Motor neuron (in vitro differentiated cells): Measurements from ENCODE around the gene JAKMIP2. TPM values are rescaled to one million over a fixed set of nuclear protein-coding genes. Genes with fewer than 3 reads are reported as not detected.

Experiments
- ATAC-seq, 8 experiments: fragments of 200-7000 bp; cut with Tn5 transposase; replicated peaks in 6 of 8; 2 replicates each; pipeline ENCODE4 v1.8.0; 2021; ENCODE audit warnings: mild to moderate bottlenecking in 8 of 8, moderate library complexity in 8 of 8
- H3K27ac ChIP-seq, 2 donors: fragments of 250-450 bp; sonication (Bioruptor Pico); 2 replicates each; pipeline ENCODE4 v1.9.0; 2021; ENCODE audit warnings: antibody characterized with exemption in 2 of 2, mild to moderate bottlenecking in 2 of 2, moderate library complexity in 1 of 2
- H3K4me1 ChIP-seq, 2 donors: fragments of 250-450 bp; sonication (Bioruptor Pico); replicated peaks in 1 of 2; 2 replicates each; pipeline ENCODE4 v1.6.1; 2021; ENCODE audit warnings: antibody characterized with exemption in 2 of 2, mild to moderate bottlenecking in 2 of 2, moderate library complexity in 1 of 2
- H3K4me3 ChIP-seq, 5 donors: fragments of 250-450 bp; sonication (Bioruptor Pico); 2 replicates each; pipeline ENCODE4 v1.9.0; 2021; ENCODE audit warnings: antibody characterized with exemption in 5 of 5, mild to moderate bottlenecking in 5 of 5, moderate library complexity in 4 of 5
- WGBS, 10 experiments: fragments of 450-650 bp; shearing (Covaris generic); methylation state at CpG; one replicate each; pipeline ENCODE4 v1.0.0; 2022; 5-methylcytosine and 5-hydroxymethylcytosine counted together
- in situ Hi-C, 9 experiments: fragments of 400-800 bp; cut with MboI; loops; one replicate each; pipeline ENCODE4 v1.15.0; 2021; ENCODE audit warnings: low sequenced_read_pairs in 9 of 9, low pct_unique_long_range_greater_than_20kb in 2 of 9; ENCODE audit not compliant: unreplicated experiment in 9 of 9
- total RNA-seq, 8 experiments: library from RNA; unstranded; fragments of 300-600 nt; gene quantifications; 2 replicates each; pipeline versions ENCODE4 v1.2.3 to v1.2.4, GENCODE V29; 2022

Gene JAKMIP2
- total RNA-seq, 8 experiments from 2014 or later, result 0.36 to 43.3 (median 32.7) TPM

GRCh38 chr5:147685993-147686392, 96.5 kb downstream of the JAKMIP2 start:
- Histone ChIP-seq H3K27ac (no peak overlapping the region), H3K4me1 (peaks cover 11 to 12% of the 10 kb centered on the region in 2 donors), H3K4me3 (no peak overlapping the region)
- 54 to 100% (median 100%) methylated on average over 1 to 2 of the region's 3 CpGs; no CpG with 5 or more reads in 5 of the 10 experiments for WGBS, 10 experiments
- ATAC-seq, result no peak
- in situ Hi-C loops, result no loop called here

GRCh38 chr5:147675168-147675567, 107.4 kb downstream of the JAKMIP2 start:
- H3K27ac ChIP-seq, result no peak overlapping the region
- H3K4me3 ChIP-seq, result no peak overlapping the region
- 0 to 100% (median 89%) methylated on average over 1 to 2 of the region's 2 CpGs for WGBS, 10 experiments
- peaks cover 0 to 5% of the 10 kb centered on the region in 2 donors for H3K4me1 ChIP-seq
- ATAC-seq, result peak in 1 of 8 experiments; percentile 59
- in situ Hi-C loops, result no loop called here

- no peaks in the 10 kb centered on the region for H3K4me1 ChIP-seq
- no peak for ATAC-seq
- no peak overlapping the region for H3K27ac ChIP-seq
- in situ Hi-C loops, result no loop called here
- 0 to 100% (median 92%) methylated on average over 1 to 4 of the region's 4 CpGs for WGBS, 10 experiments
- no peak overlapping the region for H3K4me3 ChIP-seq
These were observed 108.1 kb downstream of the JAKMIP2 start for GRCh38 chr5:147674411-147674810.

GRCh38 chr5:147673791-147674190, 108.7 kb downstream of the JAKMIP2 start:
- WGBS, 10 experiments, result 0 to 92% (median 84%) methylated on average over 1 to 2 of the region's 2 CpGs; no CpG with 5 or more reads in 4 of the 10 experiments
- Histone ChIP-seq H3K4me3 (no peak overlapping the region), H3K4me1 (no peaks in the 10 kb centered on the region), H3K27ac (no peak overlapping the region)
- no peak for ATAC-seq
- in situ Hi-C loops, result no loop called here

- no peak overlapping the region for H3K27ac ChIP-seq
- WGBS, 10 experiments, result 0 to 100% (median 74%) methylated on average over 1 to 3 of the region's 3 CpGs; no CpG with 5 or more reads in 4 of the 10 experiments
- no peaks in the 10 kb centered on the region for H3K4me1 ChIP-seq
- no peak overlapping the region for H3K4me3 ChIP-seq
- no peak for ATAC-seq
- in situ Hi-C loops, result no loop called here
These were observed 109.3 kb downstream of the JAKMIP2 start for GRCh38 chr5:147673266-147673665.

- WGBS, 10 experiments, result 24 to 100% (median 84%) methylated on average over 1 to 6 of the region's 6 CpGs; no CpG with 5 or more reads in 2 of the 10 experiments
- Histone ChIP-seq H3K4me3 (no peak overlapping the region), H3K4me1 (no peaks in the 10 kb centered on the region), H3K27ac (no peak overlapping the region)
- in situ Hi-C loops, result no loop called here
- no peak for ATAC-seq
These were observed 111.2 kb downstream of the JAKMIP2 start for GRCh38 chr5:147671365-147671764.

GRCh38 chr5:147670815-147671214, 111.7 kb downstream of the JAKMIP2 start:
- H3K4me1 ChIP-seq, result no peaks in the 10 kb centered on the region
- no peak overlapping the region for H3K27ac ChIP-seq
- no peak overlapping the region for H3K4me3 ChIP-seq
- 0 to 86% (median 25%) methylated on average over 1 of the region's 1 CpG; no CpG with 5 or more reads in 4 of the 10 experiments for WGBS, 10 experiments
- in situ Hi-C loops, result no loop called here
- ATAC-seq, result no peak

GRCh38 chr5:147669169-147669869, 113.2 kb downstream of the JAKMIP2 start:
- H3K4me3 ChIP-seq, result no peak overlapping the region
- ATAC-seq, result no peak
- in situ Hi-C loops, result no loop called here
- 5 to 100% (median 86%) methylated on average over 1 to 8 of the region's 9 CpGs; no CpG with 5 or more reads in 1 of the 10 experiments for WGBS, 10 experiments
- H3K4me1 ChIP-seq, result no peaks in the 10 kb centered on the region
- no peak overlapping the region for H3K27ac ChIP-seq

- Histone ChIP-seq H3K4me1 (no peaks in the 10 kb centered on the region), H3K27ac (no peak overlapping the region), H3K4me3 (no peak overlapping the region)
- 0 to 100% (median 85%) methylated on average over 1 to 2 of the region's 2 CpGs; no CpG with 5 or more reads in 3 of the 10 experiments for WGBS, 10 experiments
- in situ Hi-C loops, result no loop called here
- ATAC-seq, result no peak
These were observed 114.1 kb downstream of the JAKMIP2 start for GRCh38 chr5:147668385-147668784.

GRCh38 chr5:147667363-147667762, 115.2 kb downstream of the JAKMIP2 start:
- no peaks in the 10 kb centered on the region for H3K4me1 ChIP-seq
- H3K27ac ChIP-seq, result no peak overlapping the region
- ATAC-seq, result no peak
- H3K4me3 ChIP-seq, result no peak overlapping the region
- 83 to 100% (median 100%) methylated on average over 1 of the region's 1 CpG; no CpG with 5 or more reads in 6 of the 10 experiments for WGBS, 10 experiments
- in situ Hi-C loops, result no loop called here

- no peak for ATAC-seq
- in situ Hi-C loops, result no loop called here
- H3K27ac ChIP-seq, result no peak overlapping the region
- H3K4me3 ChIP-seq, result no peak overlapping the region
- H3K4me1 ChIP-seq, result no peaks in the 10 kb centered on the region
- 25 to 95% (median 91%) methylated on average over 3 to 6 of the region's 6 CpGs for WGBS, 10 experiments
These were observed 116.1 kb downstream of the JAKMIP2 start for GRCh38 chr5:147666419-147666818.

- 25 to 100% (median 83%) methylated on average over 1 to 5 of the region's 5 CpGs; no CpG with 5 or more reads in 2 of the 10 experiments for WGBS, 10 experiments
- Histone ChIP-seq H3K27ac (no peak overlapping the region), H3K4me3 (no peak overlapping the region), H3K4me1 (no peaks in the 10 kb centered on the region)
- in situ Hi-C loops, result no loop called here
- ATAC-seq, result peak in 3 of 8 experiments; percentile 20 to 96 (median 43)
These were observed 121.0 kb downstream of the JAKMIP2 start for GRCh38 chr5:147661541-147661940.

GRCh38 chr5:147659166-147659929, 123.2 kb downstream of the JAKMIP2 start:
- in situ Hi-C loops, result no loop called here
- Histone ChIP-seq H3K27ac (no peak overlapping the region), H3K4me1 (no peaks in the 10 kb centered on the region), H3K4me3 (no peak overlapping the region)
- no peak for ATAC-seq
- WGBS, 10 experiments, result 3 to 100% (median 88%) methylated on average over 3 to 14 of the region's 15 CpGs
